ENCODE results near the gene NFIX. TPM values are rescaled to one million over a fixed set of nuclear protein-coding genes. Genes with fewer than 3 reads are reported as not detected.
"Not testable (repeated sequence)": the region's sequence is repeated elsewhere in the genome, so short reads cannot be mapped to it uniquely, and the experiment has no call there.

NFIX gene
- total RNA-seq, 1 donor from 2014 or later: 76.5 TPM

GRCh38 chr19:12956446-12957388 lies 38.6 kb upstream of the NFIX start, which contains the start of gene GADD45GIP1:
GADD45GIP1 (minus strand) TSS chr19:12957223; CDS start chr19:12957212, 11 bp downstream.
- intact Hi-C loops (cut with DNase I): no loop called here
- peaks cover 22 to 30% of the 10 kb centered on the region in 2 donors for H3K4me1 ChIP-seq
- DNase-seq (ENCODE audit: low spot score in 2 of 2): peak in 1 of 2 donors; percentile 83

GRCh38 chr19:12957389-12957952 lies 37.8 kb upstream of the NFIX start:
- DNase-seq (ENCODE audit: low spot score in 2 of 2); H3K9me3 ChIP-seq; intact Hi-C loops (cut with DNase I); H3K27me3 ChIP-seq: not testable (repeated sequence)
- peak overlapping the region; percentile 80 to 89 for H3K4me3 ChIP-seq
- H3K36me3 ChIP-seq: peaks cover 15 to 21% of the 10 kb centered on the region in 2 donors
- peaks cover 18 to 22% of the 10 kb centered on the region in 2 donors for H3K4me1 ChIP-seq
- H3K27ac ChIP-seq: peak overlapping the region; percentile 88 to 95

More at GRCh38 chr19:12956446-12957388, 38.6 kb upstream of the NFIX start, which contains the start of gene GADD45GIP1:
- TF ChIP-seq CTCF (IDR thresholded peaks at IDR 0.05): no peak
- no peaks in the 10 kb centered on the region for H3K9me3 ChIP-seq
- H3K36me3 ChIP-seq: peaks cover 22 to 28% of the 10 kb centered on the region in 2 donors
- peak within 1 kb of the TSS; percentile 88 to 95 for H3K27ac ChIP-seq
- no peaks in the 10 kb centered on the region for H3K27me3 ChIP-seq
- H3K4me3 ChIP-seq: peak within 1 kb of the TSS; percentile 80 to 89

- Histone ChIP-seq H3K4me3 (no peak overlapping the region), H3K27ac (no peak overlapping the region), H3K9me3 (no peaks in the 10 kb centered on the region), H3K36me3 (peaks cover 1 to 4% of the 10 kb centered on the region in 2 donors), H3K4me1 (peaks cover 5 to 10% of the 10 kb centered on the region in 2 donors), H3K27me3 (no peaks in the 10 kb centered on the region)
- DNase-seq (ENCODE audit: low spot score in 2 of 2): no peak
- intact Hi-C loops (cut with DNase I): no loop called here
- TF ChIP-seq CTCF (IDR thresholded peaks at IDR 0.05): no peak
Observed at GRCh38 chr19:12959481-12959880, 35.8 kb upstream of the NFIX start.

GRCh38 chr19:12965017-12965811 lies 30.1 kb upstream of the NFIX start:
- intact Hi-C loops (cut with DNase I): no loop called here
- Histone ChIP-seq H3K4me3 (peak overlapping the region; percentile 56 to 73), H3K4me1 (peaks cover 0 to 4% of the 10 kb centered on the region in 2 donors), H3K36me3 (no peaks in the 10 kb centered on the region), H3K27ac (peak overlapping the region; percentile 12 to 71), H3K27me3 (no peaks in the 10 kb centered on the region), H3K9me3 (no peaks in the 10 kb centered on the region)
- DNase-seq (ENCODE audit: low spot score in 2 of 2): peak in 1 of 2 donors; percentile 90
- TF ChIP-seq CTCF (IDR thresholded peaks at IDR 0.05): peak; percentile 72 to 95 (median 87)

- no peaks in the 10 kb centered on the region for H3K27me3 ChIP-seq
- no peaks in the 10 kb centered on the region for H3K9me3 ChIP-seq
- H3K36me3 ChIP-seq: no peaks in the 10 kb centered on the region
- H3K27ac ChIP-seq: peak overlapping the region; percentile 12 to 71
- intact Hi-C loops (cut with DNase I): no loop called here
- no peak for DNase-seq (ENCODE audit: low spot score in 2 of 2)
- H3K4me1 ChIP-seq: peaks cover 0 to 4% of the 10 kb centered on the region in 2 donors
- no peak for TF ChIP-seq CTCF (IDR thresholded peaks at IDR 0.05)
- peak overlapping the region; percentile 56 to 73 for H3K4me3 ChIP-seq
Observed at GRCh38 chr19:12965812-12966135, 29.5 kb upstream of the NFIX start.
